Heart left ventricle (tissue), 16 donors: ENCODE data around the gene SOX18. TPM values are rescaled to one million over a fixed set of nuclear protein-coding genes. Genes with fewer than 3 reads are reported as not detected.

Experiments used
- ATAC-seq, 4 donors: fragments of 200-7000 bp; cut with Tn5 transposase; one replicate each; pipeline ENCODE4 v1.9.1; 2020 to 2022; ENCODE audit warnings: moderate library complexity in 4 of 4, mild to moderate bottlenecking in 3 of 4, moderate number of reproducible peaks in 1 of 4
- DNase-seq, 5 donors: peaks; one replicate each; pipeline ENCODE4 v3.0.0-alpha.2; 2020
- H3K27ac ChIP-seq, 12 donors: fragments of 200-600 bp; sonication (generic) in 4 of 12; one replicate each; pipeline versions ENCODE4 v1.5.0 to v1.8.0; 2016 to 2022; ENCODE audit warnings: mild to moderate bottlenecking in 2 of 12
- H3K27me3 ChIP-seq, 9 donors: fragments of 200-600 bp; sonication (generic) in 2 of 9; one replicate each; pipeline versions ENCODE4 v1.5.1 to v1.8.0; 2016 to 2022; ENCODE audit warnings: mild to moderate bottlenecking in 3 of 9
- H3K36me3 ChIP-seq, 9 donors: fragments of 200-600 bp; sonication (generic) in 2 of 9; one replicate each; pipeline versions ENCODE4 v1.5.0 to v1.8.0; 2018 to 2022; ENCODE audit warnings: mild to moderate bottlenecking in 2 of 9
- H3K4me1 ChIP-seq, 12 donors: fragments of 200-600 bp; sonication (generic) in 4 of 12; one replicate each; pipeline versions ENCODE4 v1.5.0 to v1.8.0; 2016 to 2022; ENCODE audit warnings: mild to moderate bottlenecking in 3 of 12
- H3K4me3 ChIP-seq, 12 donors: fragments of 200-600 bp; sonication (generic) in 4 of 12; one replicate each; pipeline versions ENCODE4 v1.5.0 to v1.8.0; 2017 to 2022; ENCODE audit warnings: mild to moderate bottlenecking in 9 of 12, moderate library complexity in 4 of 12
- H3K9me3 ChIP-seq, 12 donors: fragments of 200-600 bp; sonication (generic) in 4 of 12; one replicate each; pipeline versions ENCODE4 v1.5.0 to v1.8.0; 2016 to 2022; ENCODE audit warnings: mild to moderate bottlenecking in 1 of 12
- POLR2A ChIP-seq, 2 donors: fragments of 450-650 bp; IDR thresholded peaks; one replicate each; pipeline ENCODE4 v1.6.1; 2017; ENCODE audit warnings: antibody characterized with exemption in 2 of 2, mild to moderate bottlenecking in 2 of 2, moderate library complexity in 2 of 2
- WGBS, 4 donors: extraction: QIAGEN DNeasy Blood & Tissue Kit in 2 of 4; methylation state at CpG; one replicate each; pipeline versions ENCODE4 v1.1.5 to v1.1.7; 2013 to 2018; 5-methylcytosine and 5-hydroxymethylcytosine counted together
- intact Hi-C, 10 donors: fragments of 100-400 bp; cut with DNase I; formaldehyde crosslinking; loops; one replicate each; pipeline versions ENCODE4 v1.11.1 to v1.14.2; 2022
- polyA plus RNA-seq, 2 donors: library from polyadenylated mRNA; stranded (reverse); fragments of 200-250 nt; gene quantifications; one replicate each; pipeline ENCODE4 v1.2.3, GENCODE V29; 2013
- total RNA-seq, 9 donors: library from RNA; depleted of rRNA in 2 of 9; stranded (reverse); fragments of >200 nt in 2 of 9; fragmentation: NEBNext Ultra II Directional in 3 of 9; extraction: Animal tissue kit (Norgen Biotek cat#: 25700) in 3 of 9; gene quantifications; one replicate each; pipeline versions ENCODE4 v1.1.0 to v1.2.4, GENCODE V29; 2016 to 2023
- TF ChIP-seq, protein P1 (sequence below), 12 donors: fragments of 200-600 bp; sonication (generic) in 4 of 12; IDR thresholded peaks; one replicate each; pipeline versions ENCODE4 v1.5.0 to v1.8.0; 2018 to 2022; ENCODE audit warnings: antibody characterized with exemption in 12 of 12, mild to moderate bottlenecking in 5 of 12
- donor health status: ischemic (EF 13 %, LVEDD 7.1; RV severe dilation, severe dysfunction).
- donor health status: healthy with polysubstance abuse.
- donor health status: DM: no; HTN: yes; CAD: no.
- donor health status: DM: no; HTN: no; CAD: no.
- donor health status: ischemic (EF 25% LVEDD 6.9; RV normal size, moderate dysfunction).
- donor health status: ischemic (EF 25% LVEDD 5.7; RV mildly dilated, moderate dysfunction).
- donor health status: healthy.
- donor health status: DM: yes; HTN: yes; CAD: no.
- donor health status: ischemic (EF 35%, LVEDD 5.7; RV mildly dilated, moderate dysfunction).
- donor health status: nonischemic (EF 11% LVEDD 7.7; RV severe dilation, severe dysfunction).
- donor health status: DM: yes; HTN: yes; CAD: no.
- donor health status: PGD.
- donor health status: ischemic (EF 29% LVEDD 5.4; RV normal size, mild dysfunction).
- donor health status: nonischemic (EF 23%, LVEDD 6.1; RV moderate dilation, normal function).

The SOX18 gene
- total and polyA plus RNA-seq, 11 donors = 23.5 to 75.9 (median 48.2) TPM

DNA sequence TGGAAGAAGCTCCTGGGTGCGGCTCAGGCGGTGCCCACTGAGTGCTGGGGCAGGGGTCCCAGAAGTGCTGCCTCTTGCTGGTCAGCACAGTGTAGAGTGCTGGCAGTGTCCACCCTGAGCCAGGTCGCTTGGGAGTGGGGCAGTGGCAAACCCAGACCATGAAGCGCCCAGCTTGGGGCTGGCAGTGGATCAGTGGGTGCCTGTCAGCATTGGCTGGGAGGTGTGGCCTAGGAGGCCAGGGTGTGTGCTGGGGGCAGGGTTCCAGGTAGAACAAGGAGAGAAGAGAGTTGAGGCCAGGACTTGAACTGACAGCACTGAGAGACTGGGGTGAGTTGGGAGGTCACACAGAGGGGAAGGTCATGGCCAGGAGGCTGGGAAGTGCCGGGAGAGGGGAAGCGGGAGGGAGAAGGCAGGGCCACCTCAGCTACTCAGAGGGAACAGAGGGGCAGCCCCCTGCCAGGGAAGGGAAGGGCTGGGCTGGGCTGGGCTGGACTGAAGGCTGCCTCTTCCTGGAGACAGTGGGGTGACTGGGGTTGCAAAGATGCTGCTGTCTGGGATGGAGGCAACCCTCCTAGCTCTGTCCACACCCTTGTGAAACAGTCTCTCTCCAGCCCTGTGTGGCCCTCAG lies 17.7 kb upstream of the SOX18 start:
- WGBS, 4 donors = 73 to 89% (median 84%) methylated on average over 6 of the region's 6 CpGs
- no peak for DNase-seq
- TF ChIP-seq, protein P1, sequence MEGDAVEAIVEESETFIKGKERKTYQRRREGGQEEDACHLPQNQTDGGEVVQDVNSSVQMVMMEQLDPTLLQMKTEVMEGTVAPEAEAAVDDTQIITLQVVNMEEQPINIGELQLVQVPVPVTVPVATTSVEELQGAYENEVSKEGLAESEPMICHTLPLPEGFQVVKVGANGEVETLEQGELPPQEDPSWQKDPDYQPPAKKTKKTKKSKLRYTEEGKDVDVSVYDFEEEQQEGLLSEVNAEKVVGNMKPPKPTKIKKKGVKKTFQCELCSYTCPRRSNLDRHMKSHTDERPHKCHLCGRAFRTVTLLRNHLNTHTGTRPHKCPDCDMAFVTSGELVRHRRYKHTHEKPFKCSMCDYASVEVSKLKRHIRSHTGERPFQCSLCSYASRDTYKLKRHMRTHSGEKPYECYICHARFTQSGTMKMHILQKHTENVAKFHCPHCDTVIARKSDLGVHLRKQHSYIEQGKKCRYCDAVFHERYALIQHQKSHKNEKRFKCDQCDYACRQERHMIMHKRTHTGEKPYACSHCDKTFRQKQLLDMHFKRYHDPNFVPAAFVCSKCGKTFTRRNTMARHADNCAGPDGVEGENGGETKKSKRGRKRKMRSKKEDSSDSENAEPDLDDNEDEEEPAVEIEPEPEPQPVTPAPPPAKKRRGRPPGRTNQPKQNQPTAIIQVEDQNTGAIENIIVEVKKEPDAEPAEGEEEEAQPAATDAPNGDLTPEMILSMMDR (IDR thresholded peaks at IDR 0.05) = no peak
- no peak for TF ChIP-seq POLR2A (IDR thresholded peaks at IDR 0.05)
- Histone ChIP-seq H3K4me1 (peaks cover 6 to 42% (median 19%) of the 10 kb centered on the region in 12 donors), H3K27ac (no peak overlapping the region), H3K4me3 (no peak overlapping the region), H3K27me3 (no peaks in the 10 kb centered on the region), H3K36me3 (peaks cover 0 to 10% (median 4%) of the 10 kb centered on the region in 9 donors), H3K9me3 (no peaks in the 10 kb centered on the region)
- intact Hi-C loops = loop anchor here in 1 of 10 donors (10.0 kb wide), 1 partner anchor 172 kb away; the partner anchor contains the start of gene DNAJC5
- no peak for ATAC-seq

DNA sequence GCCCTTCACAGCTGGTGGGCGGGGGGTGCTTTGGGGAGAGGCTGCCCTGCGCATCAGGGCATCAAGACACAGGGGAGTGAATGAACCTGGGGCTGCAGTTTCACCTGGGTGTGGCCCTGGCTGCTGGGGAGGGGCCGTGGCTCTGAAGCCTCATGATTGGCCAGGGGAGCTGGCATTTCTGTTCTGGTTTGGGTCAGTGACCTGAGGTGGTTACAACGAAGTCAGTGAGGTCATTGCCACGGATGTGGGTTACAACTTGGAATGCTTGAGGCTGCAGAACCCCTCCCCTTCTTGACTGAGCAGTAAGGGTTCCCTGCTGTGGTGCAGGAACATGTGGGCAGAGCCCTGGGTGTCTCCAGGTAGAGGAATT lies 16.5 kb upstream of the SOX18 start:
- Histone ChIP-seq H3K4me1 (peaks cover 6 to 43% (median 20%) of the 10 kb centered on the region in 12 donors), H3K36me3 (peaks cover 0 to 8% (median 0%) of the 10 kb centered on the region in 9 donors), H3K27me3 (no peaks in the 10 kb centered on the region), H3K9me3 (no peaks in the 10 kb centered on the region), H3K27ac (no peak overlapping the region), H3K4me3 (no peak overlapping the region)
- DNase-seq (no peak), ATAC-seq (no peak)
- intact Hi-C loops = loop anchor here in 1 of 10 donors (10.0 kb wide), 1 partner anchor 171 kb away; the partner anchor contains the start of gene DNAJC5
- 53 to 68% (median 60%) methylated on average over 5 of the region's 5 CpGs for WGBS, 4 donors
- TF ChIP-seq POLR2A (IDR thresholded peaks at IDR 0.05) = no peak
- TF ChIP-seq, protein P1 (IDR thresholded peaks at IDR 0.05) = no peak

DNA sequence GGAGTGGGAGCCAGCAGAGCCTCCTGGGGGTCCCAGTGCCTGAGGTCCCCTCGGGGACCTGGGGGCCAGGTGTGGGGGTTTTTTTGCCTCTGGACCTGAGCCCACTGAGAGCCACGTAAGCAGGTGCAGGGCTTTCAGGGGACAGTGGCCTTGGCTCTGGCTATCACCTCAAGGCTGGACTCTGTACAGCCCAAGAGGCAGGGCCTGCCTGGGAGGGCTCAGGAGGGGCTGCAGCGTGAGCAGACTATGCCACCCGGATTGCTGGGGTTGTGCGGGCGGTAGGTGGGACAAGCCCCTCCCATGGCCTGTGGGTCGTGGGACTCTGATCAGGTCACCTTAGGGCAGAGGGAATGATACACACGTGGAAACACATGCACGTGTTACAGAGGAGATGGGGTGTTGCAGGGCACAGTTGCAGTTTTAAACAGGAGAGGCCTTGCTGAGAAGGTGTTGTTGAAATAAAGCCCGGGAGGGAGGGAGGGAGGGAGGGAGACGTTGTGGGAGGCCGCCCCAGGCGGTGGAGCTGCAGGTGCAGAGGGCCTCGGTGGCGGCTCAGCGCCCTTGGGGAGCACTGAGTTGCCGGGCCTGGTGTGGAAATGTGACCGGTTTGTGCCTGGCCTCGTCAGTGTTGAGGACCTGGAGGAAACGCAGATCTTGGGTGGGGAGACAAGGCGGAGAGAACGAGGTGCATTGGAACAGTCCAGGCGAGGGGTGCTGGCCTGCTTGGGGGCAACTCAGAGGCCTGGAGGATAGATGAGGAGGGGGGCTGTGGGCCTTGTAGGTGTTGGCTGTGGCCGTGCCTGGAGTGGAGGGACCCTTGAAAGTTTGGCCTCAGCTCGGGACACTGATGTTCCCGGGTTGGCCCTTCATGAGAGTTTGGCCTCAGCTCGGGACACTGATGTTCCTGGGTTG lies 15.9 kb upstream of the SOX18 start:
- intact Hi-C loops = loop anchor here in 1 of 10 donors (10.0 kb wide), 1 partner anchor 171 kb away; the partner anchor contains the start of gene DNAJC5
- DNase-seq (no peak), ATAC-seq (no peak)
- Histone ChIP-seq H3K4me3 (no peak overlapping the region), H3K9me3 (no peaks in the 10 kb centered on the region), H3K27me3 (no peaks in the 10 kb centered on the region), H3K27ac (no peak overlapping the region), H3K4me1 (peaks cover 6 to 43% (median 20%) of the 10 kb centered on the region in 12 donors), H3K36me3 (peaks cover 0 to 3% (median 0%) of the 10 kb centered on the region in 9 donors)
- TF ChIP-seq, protein P1 (IDR thresholded peaks at IDR 0.05) = no peak
- no peak for TF ChIP-seq POLR2A (IDR thresholded peaks at IDR 0.05)
- 53 to 66% (median 60%) methylated on average over 27 of the region's 27 CpGs for WGBS, 4 donors
